ENCODE results near the gene PNPLA7.

GRCh38 chr9:137590469-137591383, 40.5 kb upstream of the PNPLA7 start, which contains the start of gene ZMYND19:
- TF ChIP-seq, protein P1, sequence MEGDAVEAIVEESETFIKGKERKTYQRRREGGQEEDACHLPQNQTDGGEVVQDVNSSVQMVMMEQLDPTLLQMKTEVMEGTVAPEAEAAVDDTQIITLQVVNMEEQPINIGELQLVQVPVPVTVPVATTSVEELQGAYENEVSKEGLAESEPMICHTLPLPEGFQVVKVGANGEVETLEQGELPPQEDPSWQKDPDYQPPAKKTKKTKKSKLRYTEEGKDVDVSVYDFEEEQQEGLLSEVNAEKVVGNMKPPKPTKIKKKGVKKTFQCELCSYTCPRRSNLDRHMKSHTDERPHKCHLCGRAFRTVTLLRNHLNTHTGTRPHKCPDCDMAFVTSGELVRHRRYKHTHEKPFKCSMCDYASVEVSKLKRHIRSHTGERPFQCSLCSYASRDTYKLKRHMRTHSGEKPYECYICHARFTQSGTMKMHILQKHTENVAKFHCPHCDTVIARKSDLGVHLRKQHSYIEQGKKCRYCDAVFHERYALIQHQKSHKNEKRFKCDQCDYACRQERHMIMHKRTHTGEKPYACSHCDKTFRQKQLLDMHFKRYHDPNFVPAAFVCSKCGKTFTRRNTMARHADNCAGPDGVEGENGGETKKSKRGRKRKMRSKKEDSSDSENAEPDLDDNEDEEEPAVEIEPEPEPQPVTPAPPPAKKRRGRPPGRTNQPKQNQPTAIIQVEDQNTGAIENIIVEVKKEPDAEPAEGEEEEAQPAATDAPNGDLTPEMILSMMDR (IDR thresholded peaks at IDR 0.05) = no peak
- TF ChIP-seq POLR2AphosphoS5 (IDR thresholded peaks at IDR 0.05) (peak; percentile 7 to 67 (median 54)), POLR2A (IDR thresholded peaks at IDR 0.05) (no peak), EP300 (IDR thresholded peaks at IDR 0.05) (no peak)

Data from stomach (tissue), 4 donors.